HG03354 (cell line): ENCODE measurements around the gene SERF1B.
"Not testable (repeated sequence)": the region's sequence is repeated elsewhere in the genome, so short reads cannot be mapped to it uniquely, and the experiment has no call there.

Experiments used
- ATAC-seq: cut with Tn5 transposase; IDR thresholded peaks from one replicate; pipeline ENCODE4 v1.9.1; 2021; ENCODE audit warnings: mild to moderate bottlenecking; ENCODE audit not compliant: unreplicated experiment, poor library complexity, severe bottlenecking

The SERF1B gene

GRCh38 chr5:70025106-70025844 lies at the start of gene SERF1B:
Gene SERF1B, plus strand, starts transcription at chr5:70025251. Its CDS starts 201 bp downstream, at chr5:70025452.
- ATAC-seq: peak; percentile 87

GRCh38 chr5:69991713-69992112 lies 33.3 kb upstream of the SERF1B start:
- ATAC-seq: not testable (repeated sequence)

- not testable (repeated sequence) for ATAC-seq
Observed at GRCh38 chr5:69995535-69995934, 29.5 kb upstream of the SERF1B start.

GRCh38 chr5:70020660-70021059 lies 4.4 kb upstream of the SERF1B start:
- ATAC-seq: not testable (repeated sequence)

- ATAC-seq: peak; percentile 40
Observed at GRCh38 chr5:70025845-70026145, 744 bp downstream of the SERF1B start.

- ATAC-seq: not testable (repeated sequence)
Observed at GRCh38 chr5:70031204-70031603, 6.2 kb downstream of the SERF1B start.

- ATAC-seq: not testable (repeated sequence)
Observed at GRCh38 chr5:70041411-70041810, 16.4 kb downstream of the SERF1B start.

GRCh38 chr5:70049790-70050142 lies 24.7 kb downstream of the SERF1B start:
- ATAC-seq: peak; percentile 48

- not testable (repeated sequence) for ATAC-seq
Observed at GRCh38 chr5:70056289-70056942, 31.4 kb downstream of the SERF1B start.

- ATAC-seq: not testable (repeated sequence)
Observed at GRCh38 chr5:70057140-70057539, 32.1 kb downstream of the SERF1B start.

- not testable (repeated sequence) for ATAC-seq
Observed at GRCh38 chr5:70077632-70078031, 52.6 kb downstream of the SERF1B start.

- ATAC-seq: not testable (repeated sequence)
Observed at GRCh38 chr5:70088907-70089464, 63.9 kb downstream of the SERF1B start.

- not testable (repeated sequence) for ATAC-seq
Observed at GRCh38 chr5:70091776-70092175, 66.7 kb downstream of the SERF1B start.
